ENCODE results near the gene DPH7.
"Not testable (repeated sequence)": the region's sequence is repeated elsewhere in the genome, so short reads cannot be mapped to it uniquely, and the experiment has no call there.

DPH7 gene

DNA sequence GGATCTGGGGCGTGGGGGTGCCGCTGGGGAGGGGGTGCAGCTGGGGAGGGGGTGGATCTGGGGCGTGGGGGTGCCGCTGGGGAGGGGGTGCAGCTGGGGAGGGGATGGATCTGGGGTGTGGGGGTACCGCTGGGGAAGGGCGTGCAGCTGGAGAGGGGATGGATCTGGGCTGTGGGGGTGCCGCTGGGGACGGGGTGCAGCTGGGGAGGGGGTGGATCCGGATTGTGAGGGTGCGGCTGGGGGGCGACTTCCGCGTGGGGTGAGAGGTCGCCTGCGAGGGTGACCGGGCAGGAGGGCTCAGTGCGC lies 27.8 kb downstream of the DPH7 start:
- in situ Hi-C loops (cut with MboI; ENCODE audit: low sequenced_read_pairs), result not testable (repeated sequence)

DNA sequence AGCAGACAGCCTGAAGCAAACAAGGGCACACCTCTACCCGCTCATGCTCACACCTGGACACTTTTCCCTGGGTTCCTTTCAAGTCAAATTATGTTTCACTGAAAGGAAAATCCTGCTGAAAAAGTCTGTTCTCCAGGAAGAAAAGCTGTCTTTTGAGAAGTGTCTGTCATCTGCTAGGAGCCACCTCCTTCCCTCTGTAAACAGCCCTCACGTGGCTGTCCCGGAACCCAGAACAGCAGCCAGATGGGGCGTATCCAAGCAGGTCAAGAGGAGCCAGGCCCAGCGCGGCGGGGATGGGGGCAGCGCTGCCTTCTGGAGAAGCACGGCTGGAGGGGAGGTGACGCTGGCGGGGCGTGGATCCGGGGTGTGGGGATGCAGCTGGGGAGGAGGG lies 28.5 kb downstream of the DPH7 start, which contains the start of gene PNPLA7:
Gene PNPLA7 (minus strand): TSS at position 172 of the 391 bp plus-strand sequence. CDS start 205 bp downstream, outside the sequence.
- in situ Hi-C loops (cut with MboI; ENCODE audit: low sequenced_read_pairs), result no loop called here

DNA sequence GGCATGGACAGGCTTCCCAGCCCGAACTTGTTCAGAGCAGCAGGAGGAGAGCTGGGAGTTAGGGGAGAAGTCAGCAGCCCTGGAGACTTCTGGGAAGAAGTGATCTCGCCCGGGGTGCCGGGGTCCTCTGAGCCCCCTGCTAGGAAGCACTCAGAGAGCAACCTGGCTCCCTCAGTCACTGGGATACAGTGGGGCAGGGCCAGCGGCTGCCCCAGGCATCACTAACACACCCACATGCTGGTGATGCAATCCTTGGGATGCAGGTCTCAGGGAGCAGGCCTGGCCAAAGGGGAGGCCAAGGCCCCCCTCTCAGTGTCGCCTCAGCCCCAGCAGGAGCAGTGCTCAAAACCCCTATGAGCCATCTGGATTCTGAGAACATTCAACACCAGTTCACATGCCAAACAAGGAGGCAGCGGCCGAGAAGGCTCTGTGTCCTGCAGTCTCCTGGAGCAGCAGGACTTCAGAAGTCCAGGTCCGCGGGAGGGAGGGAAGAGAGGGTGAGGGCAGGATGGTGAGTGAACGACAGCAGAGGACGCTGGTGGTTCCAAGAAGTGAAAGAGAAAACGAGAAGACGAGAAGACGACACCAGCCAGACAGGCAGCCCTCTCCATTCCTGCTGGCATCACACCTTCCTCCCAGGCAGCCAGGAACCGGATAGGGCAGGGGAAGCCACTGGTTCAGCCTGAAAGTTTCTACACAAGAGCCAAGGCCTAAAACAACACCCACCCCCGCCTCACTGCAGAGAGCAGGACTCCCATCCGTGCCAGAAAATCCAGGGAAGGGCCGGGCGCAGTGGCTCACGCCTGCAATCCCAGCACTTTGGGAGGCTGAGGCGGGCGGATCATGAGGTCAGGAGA lies 30.8 kb downstream of the DPH7 start:
- in situ Hi-C loops (cut with MboI; ENCODE audit: low sequenced_read_pairs), result no loop called here

DNA sequence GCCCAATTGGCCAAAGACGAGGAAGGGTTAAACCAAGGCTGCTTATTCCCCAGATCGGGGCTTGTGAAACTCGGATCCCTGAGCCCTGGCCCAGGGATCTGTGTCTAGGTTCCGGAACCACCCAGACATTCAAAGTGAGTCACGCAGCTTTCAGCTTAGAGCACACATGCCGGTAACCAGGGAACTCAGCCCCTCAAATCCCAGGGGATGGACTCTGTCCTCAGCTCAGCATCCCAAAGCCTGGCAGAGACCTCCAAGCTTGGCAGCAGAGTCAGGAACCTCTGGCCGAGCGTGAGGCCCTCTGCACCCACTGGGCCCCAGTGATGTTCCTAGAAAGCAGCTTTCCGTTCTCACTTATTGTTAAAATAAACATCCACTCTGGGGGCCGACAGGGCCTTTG lies 33.6 kb downstream of the DPH7 start:
- in situ Hi-C loops (cut with MboI; ENCODE audit: low sequenced_read_pairs), result no loop called here

DNA sequence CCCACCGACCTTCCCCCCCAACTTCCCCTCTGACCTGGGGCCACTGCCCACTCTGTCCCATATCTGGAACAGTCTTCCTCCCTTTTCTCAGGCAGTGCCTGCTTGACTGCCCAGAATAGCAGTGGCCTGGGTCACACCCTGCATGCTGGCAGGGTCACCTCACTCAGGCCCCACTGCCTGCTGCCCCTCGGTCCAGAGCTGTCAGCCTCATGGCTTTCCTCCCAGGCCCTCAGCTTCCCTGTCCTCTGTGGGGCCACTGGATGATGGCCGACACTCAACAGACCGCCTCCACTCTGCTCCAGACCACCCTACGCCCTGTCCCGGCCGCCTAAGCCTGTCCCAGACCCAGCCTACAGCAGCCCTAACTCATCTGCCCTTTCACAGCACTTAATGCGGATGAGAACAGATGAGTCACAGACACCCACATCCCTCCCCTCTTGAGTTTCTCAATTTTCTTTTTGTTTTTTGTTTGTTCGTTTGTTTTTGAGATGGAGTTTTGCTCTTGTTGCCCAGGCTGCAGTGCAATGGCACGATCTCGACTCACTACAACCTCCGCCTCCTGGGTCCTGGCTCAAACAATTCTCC lies 34.5 kb downstream of the DPH7 start:
- in situ Hi-C loops (cut with MboI; ENCODE audit: low sequenced_read_pairs), result no loop called here

GRCh38 chr9:137543237-137543963 lies 35.3 kb downstream of the DPH7 start:
- in situ Hi-C loops (cut with MboI; ENCODE audit: low sequenced_read_pairs), result no loop called here

GRCh38 chr9:137542486-137542885 lies 36.2 kb downstream of the DPH7 start:
- in situ Hi-C loops (cut with MboI; ENCODE audit: low sequenced_read_pairs), result no loop called here

- in situ Hi-C loops (cut with MboI; ENCODE audit: low sequenced_read_pairs), result no loop called here
Measured at GRCh38 chr9:137540536-137540935, 38.2 kb downstream of the DPH7 start.

GRCh38 chr9:137538058-137538457 lies 40.7 kb downstream of the DPH7 start:
- in situ Hi-C loops (cut with MboI; ENCODE audit: low sequenced_read_pairs), result no loop called here

- in situ Hi-C loops (cut with MboI; ENCODE audit: low sequenced_read_pairs), result not testable (repeated sequence)
Measured at GRCh38 chr9:137536594-137537131, 42.1 kb downstream of the DPH7 start.

- in situ Hi-C loops (cut with MboI; ENCODE audit: low sequenced_read_pairs), result no loop called here
Measured at GRCh38 chr9:137535120-137535428, 43.7 kb downstream of the DPH7 start.

GRCh38 chr9:137534256-137535119 lies 44.2 kb downstream of the DPH7 start:
- in situ Hi-C loops (cut with MboI; ENCODE audit: low sequenced_read_pairs), result no loop called here

DNA sequence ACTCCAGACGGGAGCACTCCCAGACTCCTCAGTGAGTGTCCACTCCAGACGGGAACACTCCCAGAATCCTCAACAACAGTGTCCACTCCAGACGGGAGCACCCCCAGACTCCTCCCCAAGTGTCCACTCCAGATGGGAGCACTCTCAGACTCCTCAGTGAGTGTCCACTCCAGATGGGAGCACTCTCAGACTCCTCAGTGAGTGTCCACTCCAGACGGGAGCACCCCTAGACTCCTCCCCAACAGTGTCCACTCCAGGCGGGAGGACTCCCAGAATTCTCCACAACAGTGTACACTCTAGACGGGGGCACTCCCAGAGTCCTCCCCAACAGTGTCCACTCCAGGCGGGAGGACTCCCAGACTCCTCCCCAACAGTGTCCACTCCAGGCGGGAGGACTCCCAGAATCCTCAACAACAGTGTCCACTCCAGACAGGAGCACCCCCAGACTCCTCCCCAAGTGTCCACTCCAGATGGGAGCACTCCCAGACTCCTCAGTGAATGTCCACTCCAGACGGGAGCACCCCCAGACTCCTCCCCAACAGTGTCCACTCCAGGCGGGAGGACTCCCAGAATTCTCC lies 45.7 kb downstream of the DPH7 start:
- in situ Hi-C loops (cut with MboI; ENCODE audit: low sequenced_read_pairs), result not testable (repeated sequence)

DNA sequence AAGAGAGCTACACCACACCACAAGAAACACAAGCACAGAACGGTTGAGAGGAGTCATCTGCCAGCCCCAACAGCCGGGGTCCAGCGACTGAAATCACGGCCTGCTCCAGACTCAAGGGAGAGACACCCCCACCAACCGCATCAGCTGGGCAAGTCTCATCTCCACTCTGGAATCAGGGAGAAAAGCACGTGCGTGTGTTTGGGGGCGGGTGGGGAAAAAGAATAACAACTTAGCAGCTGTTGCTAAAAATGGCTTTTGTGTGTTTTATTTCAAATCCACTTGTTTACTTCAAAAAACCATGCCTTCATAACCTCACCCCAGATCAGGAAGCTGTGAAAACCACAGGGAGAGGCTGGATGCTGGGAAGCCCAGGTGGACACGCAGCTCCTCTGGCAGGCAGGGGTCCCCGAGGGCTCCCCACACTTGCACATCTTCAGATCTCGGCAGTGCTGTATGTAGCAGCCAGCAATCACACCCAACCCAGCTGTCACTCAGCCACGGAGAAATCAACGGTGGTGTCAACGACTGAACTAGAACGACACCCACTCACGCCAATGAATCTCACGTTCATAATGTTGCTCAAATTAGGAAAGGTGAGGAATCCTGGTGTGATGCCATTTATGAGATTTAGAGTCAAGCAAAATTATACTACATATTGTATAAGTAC lies 47.5 kb downstream of the DPH7 start:
- in situ Hi-C loops (cut with MboI; ENCODE audit: low sequenced_read_pairs), result no loop called here

DNA sequence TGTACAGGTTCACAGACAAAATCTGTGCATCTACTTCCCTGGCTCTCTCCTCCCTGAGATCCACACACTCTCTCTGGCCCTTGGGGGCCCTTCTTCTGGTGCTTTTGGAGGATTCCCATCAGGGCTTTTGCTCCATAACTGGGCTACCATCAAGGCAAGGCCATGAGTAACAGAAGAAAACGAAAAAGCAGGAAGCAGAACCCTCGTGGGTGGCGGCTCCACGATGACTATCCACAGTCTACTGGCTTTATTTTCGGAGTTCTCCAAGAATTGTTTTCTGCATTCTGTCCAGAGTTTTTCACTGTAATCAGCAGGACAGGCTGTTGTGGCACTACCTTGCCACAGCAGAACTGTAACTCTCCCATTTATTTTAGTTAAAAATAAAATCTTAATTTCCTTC lies 48.4 kb downstream of the DPH7 start:
- in situ Hi-C loops (cut with MboI; ENCODE audit: low sequenced_read_pairs), result no loop called here

- in situ Hi-C loops (cut with MboI; ENCODE audit: low sequenced_read_pairs), result no loop called here
Measured at GRCh38 chr9:137524981-137525317, 53.8 kb downstream of the DPH7 start.

GRCh38 chr9:137524161-137524980 lies 54.4 kb downstream of the DPH7 start:
- in situ Hi-C loops (cut with MboI; ENCODE audit: low sequenced_read_pairs), result no loop called here

- in situ Hi-C loops (cut with MboI; ENCODE audit: low sequenced_read_pairs), result no loop called here
Measured at GRCh38 chr9:137522746-137523455, 55.8 kb downstream of the DPH7 start.

Measured in HL-60/S4 treated with phorbol 12-myristate 13-acetate at 8.2 ng/mL for 4 days and 3 days (cell line).